HFFc6 (cell line): Measurements from ENCODE around the gene RPRD1B. TPM values are rescaled to one million over a fixed set of nuclear protein-coding genes. Genes with fewer than 3 reads are reported as not detected.

ENCODE experiments used
- DNase-seq: peaks from one replicate; pipeline ENCODE4 v3.0.0-alpha.2; 2018
- H3K27ac Mint-ChIP-seq: 2 replicates; pipeline ENCODE4 v1.8.0; 2020; ENCODE audit warnings: mild to moderate bottlenecking, mixed read lengths
- H3K27me3 Mint-ChIP-seq: 2 replicates; pipeline ENCODE4 v1.8.0; 2021; ENCODE audit warnings: mild to moderate bottlenecking, moderate library complexity, mixed read lengths; ENCODE audit not compliant: insufficient read depth
- H3K36me3 Mint-ChIP-seq: 2 replicates; pipeline ENCODE4 v1.8.0; 2021; ENCODE audit warnings: low read depth, mixed read lengths
- H3K4me1 Mint-ChIP-seq: 2 replicates; pipeline ENCODE4 v1.8.0; 2020; ENCODE audit warnings: low read depth, mixed read lengths
- H3K4me3 Mint-ChIP-seq: 2 replicates; pipeline ENCODE4 v1.8.0; 2020; ENCODE audit warnings: mild to moderate bottlenecking, moderate library complexity, mixed read lengths
- H3K9me3 Mint-ChIP-seq: 2 replicates; pipeline ENCODE4 v1.8.0; 2020; ENCODE audit warnings: mild to moderate bottlenecking, mixed read lengths
- CTCF ChIP-seq: fragments of 200-600 bp; sonication (generic); IDR thresholded peaks from 2 replicates; pipeline ENCODE4 v1.5.0; 2021; ENCODE audit warnings: antibody characterized with exemption, mild to moderate bottlenecking
- total RNA-seq, 6 experiments: library from RNA; stranded (reverse); fragmentation: NEBNext Ultra II Directional; extraction: Animal tissue kit (Norgen Biotek cat#: 25700); gene quantifications; 2 replicates in 1 of 6; 3 replicates in 5 of 6; pipeline ENCODE4 v1.2.3, GENCODE V29; 2021

RPRD1B gene
- total RNA-seq, 6 experiments from 2014 or later: 15.9 to 20.2 (median 19.2) TPM

- peaks cover 55% of the 10 kb centered on the region for H3K4me1 Mint-ChIP-seq
- no peak for DNase-seq
- no peaks in the 10 kb centered on the region for H3K9me3 Mint-ChIP-seq
- H3K36me3 Mint-ChIP-seq: peaks cover 21% of the 10 kb centered on the region
- no peak for TF ChIP-seq CTCF
- H3K27ac Mint-ChIP-seq: peak overlapping the region; percentile 95
- peaks cover 2% of the 10 kb centered on the region for H3K27me3 Mint-ChIP-seq
- peak overlapping the region; percentile 99 for H3K4me3 Mint-ChIP-seq
Observed at GRCh38 chr20:38034108-38034649, 633 bp downstream of the RPRD1B start.

DNA sequence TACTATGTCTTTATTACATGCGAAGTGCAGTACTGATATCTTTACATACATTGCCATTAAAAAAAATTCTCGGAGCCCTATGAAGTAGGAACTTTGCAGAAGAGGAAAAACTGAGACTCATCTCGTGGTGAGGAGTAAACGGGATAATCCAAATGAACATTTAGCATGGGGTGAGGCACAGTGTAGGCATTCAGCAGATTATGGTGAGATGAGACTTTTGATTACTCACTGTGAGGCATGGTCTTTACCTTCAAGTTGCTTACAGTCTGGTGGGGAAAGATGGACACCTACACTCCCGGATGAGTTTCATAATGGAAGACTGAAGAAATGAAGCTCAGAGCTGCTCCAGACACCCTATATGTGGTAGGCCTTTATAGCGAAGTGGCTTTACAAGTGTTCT lies 1.4 kb downstream of the RPRD1B start:
- H3K4me3 Mint-ChIP-seq: peak overlapping the region; percentile 99
- no peak for DNase-seq
- peak overlapping the region; percentile 95 for H3K27ac Mint-ChIP-seq
- H3K36me3 Mint-ChIP-seq: peaks cover 21% of the 10 kb centered on the region
- no peaks in the 10 kb centered on the region for H3K9me3 Mint-ChIP-seq
- H3K27me3 Mint-ChIP-seq: no peaks in the 10 kb centered on the region; the same call in 1 of the 2 replicates
- no peak for TF ChIP-seq CTCF
- H3K4me1 Mint-ChIP-seq: peaks cover 49% of the 10 kb centered on the region

DNA sequence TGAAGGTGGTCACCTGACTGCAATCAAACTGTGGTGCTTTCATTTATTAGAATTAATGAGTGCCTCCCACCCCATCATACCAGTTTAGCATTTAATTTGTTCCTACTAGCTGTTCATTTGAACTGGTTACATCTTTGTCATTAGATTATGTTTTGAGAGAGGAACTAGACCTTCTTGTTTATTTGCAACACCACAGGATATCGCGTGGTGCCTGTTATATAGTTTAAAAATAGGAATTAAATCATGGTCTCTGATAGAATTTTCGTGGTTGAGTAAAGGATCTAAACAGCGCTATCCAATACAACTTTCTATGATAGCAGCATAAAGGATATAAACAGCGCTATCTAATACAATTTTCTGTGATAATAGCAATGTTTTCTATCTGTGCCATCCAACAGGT lies 2.8 kb downstream of the RPRD1B start:
- Mint-ChIP-seq H3K27ac (no peak overlapping the region), H3K4me1 (peaks cover 41% of the 10 kb centered on the region), H3K36me3 (peaks cover 23% of the 10 kb centered on the region), H3K27me3 (no peaks in the 10 kb centered on the region; the same call in 1 of the 2 replicates), H3K9me3 (no peaks in the 10 kb centered on the region), H3K4me3 (no peak overlapping the region)
- DNase-seq: no peak
- no peak for TF ChIP-seq CTCF

- Mint-ChIP-seq H3K4me1 (peaks cover 40% of the 10 kb centered on the region), H3K4me3 (no peak overlapping the region), H3K36me3 (peaks cover 18% of the 10 kb centered on the region), H3K27me3 (no peaks in the 10 kb centered on the region), H3K27ac (no peak overlapping the region), H3K9me3 (no peaks in the 10 kb centered on the region)
- no peak for TF ChIP-seq CTCF
- DNase-seq: no peak
Observed at GRCh38 chr20:38040276-38040675, 6.7 kb downstream of the RPRD1B start.

DNA sequence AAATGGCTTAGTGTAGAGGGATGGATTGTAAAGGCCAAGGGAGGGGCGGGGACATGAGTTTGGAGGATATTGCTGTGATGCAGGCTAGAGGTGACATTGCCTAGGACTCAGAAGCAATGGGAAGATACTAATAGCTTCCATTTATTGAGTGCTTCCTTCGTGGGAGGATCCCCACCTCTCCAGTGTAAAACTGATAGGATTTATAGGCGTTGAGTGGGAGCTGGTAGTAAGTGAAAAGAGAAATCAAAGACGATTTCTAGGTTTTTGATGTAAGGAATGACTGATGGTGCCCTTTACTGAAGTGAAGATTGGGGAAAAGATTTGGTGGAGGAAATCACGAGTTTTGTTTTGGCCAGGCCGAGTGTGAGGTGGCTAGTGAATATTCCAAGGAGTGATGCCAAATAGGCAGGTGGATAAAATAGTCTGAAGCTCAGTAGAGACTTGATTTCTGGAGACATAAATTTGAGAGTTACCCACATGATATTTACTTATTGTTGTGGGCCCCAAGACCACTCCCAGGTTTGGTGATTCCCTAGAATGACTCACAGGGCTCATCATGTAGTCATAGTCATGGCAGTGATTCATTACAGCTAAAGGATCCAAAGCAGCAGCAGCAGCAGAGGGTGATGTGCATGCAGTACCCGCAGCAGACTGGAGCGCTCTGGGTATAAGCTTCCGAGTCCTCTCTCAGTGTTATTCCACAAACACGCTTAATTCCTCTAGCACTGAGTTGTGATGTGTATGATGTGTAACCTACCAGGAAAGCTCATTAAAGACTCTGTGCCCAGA lies 10.2 kb downstream of the RPRD1B start:
- H3K4me3 Mint-ChIP-seq: peak overlapping the region; percentile 52
- no peaks in the 10 kb centered on the region for H3K9me3 Mint-ChIP-seq
- no peaks in the 10 kb centered on the region for H3K27me3 Mint-ChIP-seq
- H3K36me3 Mint-ChIP-seq: peaks cover 17% of the 10 kb centered on the region
- H3K27ac Mint-ChIP-seq: peak overlapping the region; percentile 84
- H3K4me1 Mint-ChIP-seq: peaks cover 37% of the 10 kb centered on the region
- DNase-seq: peak; percentile 90
- TF ChIP-seq CTCF: peak; percentile 44
